GM18507 (cell line): Measurements from ENCODE around the gene TM7SF3.
"Not testable (repeated sequence)": the region's sequence is repeated elsewhere in the genome, so short reads cannot be mapped to it uniquely, and the experiment has no call there.

Experiments used
- DNase-seq: peaks from one replicate; pipeline ENCODE4 v3.0.0; 2011; ENCODE audit warnings: low read depth; ENCODE audit not compliant: insufficient read length; ENCODE audit errors: extremely low spot score
- FAIRE-seq: peaks from 2 replicates; lab custom pipeline; 2011; peaks lifted over from hg19 to GRCh38; lab: Jason Lieb, UNC

TM7SF3 gene

DNA sequence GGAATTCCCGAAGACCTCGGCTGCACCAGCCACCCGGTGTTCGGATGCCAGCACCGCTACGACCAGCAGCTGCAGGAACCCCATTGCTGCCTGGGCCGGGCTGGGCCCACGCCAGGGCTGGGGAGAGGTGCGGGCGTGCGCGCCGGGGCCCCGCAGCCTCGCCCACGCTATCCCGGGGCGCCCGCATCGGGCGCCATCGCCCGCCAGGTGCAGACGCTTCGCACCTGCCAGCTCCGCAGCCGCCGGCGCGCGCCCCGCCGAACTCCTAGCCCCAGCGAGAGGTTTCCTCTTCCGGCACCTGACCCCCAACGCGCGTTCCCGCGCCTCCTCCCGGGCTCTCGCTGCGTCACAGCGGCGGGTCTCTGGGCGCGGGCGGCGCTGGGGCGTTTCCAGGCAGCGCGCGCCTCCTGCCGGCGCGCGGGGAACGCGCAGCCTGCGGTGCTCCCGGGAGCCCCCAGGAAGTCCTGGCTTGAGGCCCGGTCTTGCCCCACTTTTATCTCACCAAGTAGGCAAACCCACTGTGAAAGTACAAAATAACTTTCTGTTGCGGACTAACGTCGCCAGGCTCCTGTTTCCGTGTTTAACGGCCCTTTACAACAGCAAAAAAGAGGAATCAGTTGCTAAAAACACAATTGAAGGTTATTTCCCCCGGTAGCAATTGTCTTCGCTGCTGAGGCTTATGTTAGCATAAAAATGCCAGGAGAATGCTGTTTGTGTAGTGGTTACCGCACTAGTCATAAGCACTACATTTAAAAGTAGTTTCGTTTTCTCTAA, at the start of gene TM7SF3:
Gene TM7SF3 (minus strand): TSS at position 300 of the 774 bp plus-strand sequence. CDS start 216 bp downstream, at position 84.
- FAIRE-seq (peak; percentile 91), DNase-seq (peak; percentile 90)

DNA sequence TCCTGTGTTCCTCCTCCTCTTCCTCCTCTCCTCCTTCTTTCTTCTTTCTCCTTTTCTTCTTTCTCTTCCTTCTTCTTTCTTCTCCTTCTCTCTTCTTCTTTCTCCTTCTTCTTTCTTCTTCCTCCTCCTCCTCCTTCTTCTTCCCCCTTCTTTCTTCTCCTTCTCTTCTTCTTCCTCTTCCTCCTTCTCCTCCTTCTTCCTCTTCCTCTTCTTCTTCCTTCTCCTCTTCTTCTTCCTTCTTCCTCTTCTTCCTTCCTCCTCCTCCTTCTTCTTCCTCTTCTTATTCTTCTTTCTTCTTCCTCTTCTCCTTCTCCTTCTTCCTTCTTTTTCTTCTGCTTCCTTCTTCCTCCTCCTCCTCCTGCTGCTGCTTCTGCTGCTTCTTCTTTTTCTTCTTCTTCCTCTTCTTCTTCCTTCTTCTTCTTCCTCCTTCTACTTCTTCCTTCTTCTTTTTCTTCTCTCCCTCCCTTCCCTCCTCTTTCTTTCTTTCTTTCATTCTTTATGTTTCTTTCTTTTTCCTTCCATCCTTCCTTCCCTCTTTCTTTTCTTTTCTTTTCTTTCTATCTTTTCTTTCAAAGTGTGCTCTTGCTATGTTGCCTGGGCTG, 49.2 kb upstream of the TM7SF3 start:
- FAIRE-seq (no peak), DNase-seq (no peak)

DNA sequence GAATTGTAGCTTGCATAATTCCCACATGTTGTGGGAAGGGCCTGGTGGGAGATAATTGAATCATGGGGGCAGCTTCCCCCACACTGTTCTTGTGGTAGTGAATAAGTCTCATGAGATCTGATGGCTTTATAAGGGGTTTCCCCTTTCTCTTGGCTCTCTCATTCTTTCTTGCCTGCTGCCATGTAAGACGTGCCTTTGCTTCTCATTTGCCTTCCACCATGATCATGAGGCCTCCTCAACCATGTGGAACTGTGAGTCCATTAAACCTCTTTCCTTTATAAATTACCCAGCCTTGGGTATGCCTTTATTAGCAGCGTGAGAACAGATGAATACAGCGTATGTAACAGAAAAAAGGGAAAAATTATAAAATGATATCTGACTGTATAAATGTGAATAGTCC, 47.1 kb upstream of the TM7SF3 start:
- no peak for DNase-seq
- no peak for FAIRE-seq

DNA sequence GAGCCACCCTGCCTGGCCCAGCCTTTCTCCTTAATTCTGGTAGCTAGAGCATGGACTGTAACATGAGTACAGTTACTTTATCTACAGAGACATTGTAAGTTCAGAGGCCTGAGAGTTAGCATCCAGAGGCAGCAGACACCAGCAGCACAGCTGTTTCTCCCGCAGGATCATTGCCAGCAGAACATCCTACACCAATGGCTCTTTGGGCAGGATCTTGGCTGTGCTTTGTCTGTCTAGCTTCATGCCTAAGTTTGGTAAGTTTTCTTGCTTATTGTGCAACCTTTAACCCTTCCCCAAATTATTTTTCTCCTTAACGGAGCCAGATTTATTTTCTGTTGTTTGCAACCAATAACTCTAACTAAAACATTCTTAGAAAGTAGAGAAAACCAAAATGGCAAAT, 46.6 kb upstream of the TM7SF3 start:
- DNase-seq = no peak
- FAIRE-seq = no peak

DNA sequence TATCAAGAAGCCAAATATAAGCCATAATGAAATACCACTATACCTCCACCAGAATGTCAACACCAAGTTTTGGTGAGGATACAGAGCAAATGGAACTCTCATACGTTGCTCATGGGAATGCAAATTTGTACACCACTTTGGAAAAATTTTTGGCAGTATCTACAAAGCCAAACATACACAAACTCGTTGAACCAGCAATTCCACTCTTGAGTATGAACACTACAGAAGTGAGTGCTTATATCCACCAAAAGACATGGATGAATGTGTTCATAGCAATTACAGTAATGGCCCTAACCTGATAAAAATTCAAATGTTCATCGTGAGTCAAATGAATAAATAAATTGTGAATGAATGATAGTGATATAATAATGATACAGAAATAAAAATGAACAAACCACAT, 43.4 kb upstream of the TM7SF3 start:
- DNase-seq (no peak), FAIRE-seq (no peak)

- no peak for FAIRE-seq
Measured at GRCh38 chr12:27055966-27056365, 41.8 kb upstream of the TM7SF3 start.

GRCh38 chr12:27052742-27053141, 38.6 kb upstream of the TM7SF3 start:
- DNase-seq (no peak), FAIRE-seq (no peak)

More at GRCh38 chr12:27055966-27056365, 41.8 kb upstream of the TM7SF3 start:
- DNase-seq = no peak

DNA sequence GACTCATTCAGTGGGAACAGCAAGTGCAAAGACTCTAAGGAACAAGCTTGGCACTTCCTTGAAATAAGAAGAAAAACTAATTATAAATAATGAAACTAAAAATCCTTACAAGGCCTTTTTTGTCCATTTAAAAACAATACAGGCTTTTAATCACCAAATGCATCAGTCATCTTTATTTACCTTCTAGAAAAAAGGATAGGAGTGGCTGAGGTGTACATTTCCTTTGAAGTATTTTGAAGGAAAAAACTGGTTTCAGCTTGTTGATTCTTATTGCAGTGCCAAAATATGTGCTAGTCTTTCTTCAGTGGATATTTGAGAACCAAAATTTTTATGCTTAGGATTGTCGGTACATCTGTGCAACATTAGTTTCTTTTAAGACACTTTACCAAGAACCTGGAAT, 38.0 kb upstream of the TM7SF3 start:
- DNase-seq = no peak
- no peak for FAIRE-seq

DNA sequence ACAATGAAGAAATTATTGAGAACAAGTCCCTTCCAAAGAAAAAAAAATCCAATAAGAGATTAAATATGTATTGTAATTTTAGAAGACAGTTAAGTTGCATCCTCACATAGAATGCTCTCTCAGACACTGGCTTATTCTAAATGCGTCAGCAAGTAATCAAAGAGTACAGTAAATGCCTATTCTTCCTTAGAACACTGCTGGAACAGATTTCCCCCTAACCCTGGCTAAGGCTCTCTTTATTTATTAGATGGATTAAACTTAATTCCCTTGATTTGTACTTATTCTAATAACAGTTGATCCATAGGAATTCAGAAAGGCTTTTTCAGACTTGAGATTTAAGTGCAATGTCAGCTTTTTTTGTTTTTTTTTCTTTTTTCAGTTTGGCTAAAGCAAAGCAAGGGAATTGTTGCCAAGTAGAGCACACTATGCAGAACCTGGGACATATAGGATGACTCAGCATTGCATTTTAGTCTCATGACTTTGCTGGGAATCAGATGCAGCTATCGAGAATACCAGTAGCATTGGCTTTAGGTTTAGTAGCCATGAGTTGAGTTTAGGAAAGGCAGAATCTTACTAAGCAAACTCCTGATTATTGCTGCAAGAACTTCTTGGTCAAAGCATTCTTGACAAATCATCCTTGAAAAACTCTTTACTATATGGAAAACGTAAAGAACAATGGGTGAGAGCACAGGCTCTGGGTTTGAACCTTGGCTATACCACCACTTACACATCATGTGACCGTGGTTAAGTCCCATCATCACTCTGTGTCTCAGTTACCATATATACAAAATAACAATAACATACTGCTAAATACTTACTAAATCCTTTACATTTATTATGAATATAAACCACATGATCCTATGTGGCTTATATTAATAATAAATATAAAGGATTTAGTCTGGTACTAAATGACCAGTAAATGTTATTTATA, 34.9 kb upstream of the TM7SF3 start:
- DNase-seq (no peak), FAIRE-seq (no peak)

DNA sequence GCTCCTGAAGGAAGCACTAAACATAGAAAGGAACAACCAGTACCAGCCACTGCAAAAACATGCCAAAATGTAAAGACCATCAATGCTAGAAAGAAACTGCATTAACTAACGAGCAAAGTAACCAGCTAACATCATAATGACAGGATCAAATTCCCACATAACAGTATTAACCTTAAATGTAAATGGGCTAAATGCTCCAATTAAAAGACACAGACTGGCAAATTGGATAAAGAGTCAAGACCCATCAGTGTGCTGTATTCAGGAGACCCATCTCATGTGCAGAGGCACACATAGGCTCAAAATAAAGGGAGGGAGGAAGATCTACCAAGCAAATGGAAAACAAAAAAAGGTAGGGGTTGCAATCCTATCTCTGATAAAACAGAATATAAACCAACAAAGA, 27.8 kb upstream of the TM7SF3 start:
- FAIRE-seq = not testable (repeated sequence)

GRCh38 chr12:27040637-27041036, 26.5 kb upstream of the TM7SF3 start:
- not testable (repeated sequence) for FAIRE-seq

More for the DNA sequence above, 27.8 kb upstream of the TM7SF3 start:
- not testable (repeated sequence) for DNase-seq

DNA sequence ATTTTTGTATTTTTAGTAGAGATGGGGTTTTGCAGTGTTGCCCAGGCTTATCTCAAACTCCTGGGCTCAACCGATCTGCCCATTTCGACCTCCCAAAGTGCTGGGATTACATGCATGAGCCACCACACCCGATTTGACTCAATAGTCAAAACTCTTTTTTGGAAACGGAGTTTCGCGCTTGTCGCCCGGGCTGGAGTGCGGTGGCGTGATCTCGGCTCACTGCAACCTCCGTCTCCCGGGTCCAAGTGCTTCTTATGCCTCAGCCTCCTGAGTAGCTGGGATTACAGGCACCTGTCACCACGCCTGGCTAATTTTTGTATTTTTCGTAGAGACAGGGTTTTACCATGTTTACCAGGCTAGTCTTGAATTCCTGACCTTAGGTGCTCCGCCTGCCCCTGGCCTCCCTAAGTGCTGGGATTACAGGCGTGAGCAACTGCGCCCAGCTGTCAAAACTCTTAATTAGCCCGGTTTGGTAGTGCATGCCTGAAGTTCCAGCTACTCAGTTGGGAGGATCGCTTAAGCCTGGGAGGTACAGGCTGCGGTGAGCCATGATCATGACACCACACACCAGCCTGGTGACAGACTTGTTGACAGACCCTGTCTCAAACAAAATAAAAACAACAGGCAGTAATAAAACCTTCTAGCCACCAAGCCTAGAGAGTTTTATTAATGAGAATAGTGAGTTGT, 20.6 kb upstream of the TM7SF3 start:
- FAIRE-seq (no peak), DNase-seq (no peak)

More at GRCh38 chr12:27040637-27041036, 26.5 kb upstream of the TM7SF3 start:
- not testable (repeated sequence) for DNase-seq

DNA sequence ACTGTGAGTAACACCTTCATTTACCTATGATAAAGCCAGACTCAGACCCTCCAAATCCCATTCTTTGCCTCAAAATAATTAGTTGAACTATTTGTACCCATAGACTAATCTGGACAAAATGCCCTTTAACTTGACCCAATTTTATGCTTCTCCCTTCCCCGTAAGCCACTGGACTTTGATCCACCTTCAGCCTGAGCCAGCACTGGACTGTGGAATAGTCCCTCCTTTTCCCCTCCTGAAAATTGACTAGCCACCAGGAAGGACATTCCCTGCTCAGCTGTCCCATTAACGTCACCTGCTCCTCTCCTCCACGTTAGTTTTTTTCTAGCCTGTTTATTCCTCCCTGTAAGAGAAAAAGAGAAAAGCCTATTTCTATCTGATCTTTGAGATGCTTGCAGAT, 18.5 kb upstream of the TM7SF3 start:
- DNase-seq (no peak), FAIRE-seq (no peak)

- DNase-seq = no peak
- no peak for FAIRE-seq
Measured at GRCh38 chr12:27031531-27031930, 17.3 kb upstream of the TM7SF3 start.

DNA sequence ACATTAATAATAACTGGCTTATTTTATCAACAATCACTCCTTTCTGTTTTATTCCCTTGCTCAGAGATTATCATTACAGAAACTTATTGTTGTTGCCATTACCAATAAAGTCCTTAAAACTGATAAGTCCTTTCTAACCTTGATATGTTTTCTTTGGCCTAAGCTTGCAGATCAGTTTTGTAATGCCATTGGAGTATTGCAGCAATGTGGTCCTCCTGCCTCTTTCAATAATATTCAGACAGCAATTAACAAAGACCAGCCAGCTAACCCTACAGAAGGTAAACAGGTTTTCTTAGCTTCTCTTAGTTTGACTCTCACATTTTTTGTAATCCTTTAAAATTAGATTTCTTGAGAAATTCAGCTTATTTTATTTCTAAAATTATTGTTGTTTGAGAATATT, 12.1 kb upstream of the TM7SF3 start:
- FAIRE-seq (no peak), DNase-seq (no peak)

- FAIRE-seq = no peak
Measured at GRCh38 chr12:27025116-27025515, 10.9 kb upstream of the TM7SF3 start.

GRCh38 chr12:27024291-27024690, 10.1 kb upstream of the TM7SF3 start:
- DNase-seq = no peak
- FAIRE-seq = no peak

More at GRCh38 chr12:27025116-27025515, 10.9 kb upstream of the TM7SF3 start:
- DNase-seq = no peak

GRCh38 chr12:27020761-27021160, 6.6 kb upstream of the TM7SF3 start:
- FAIRE-seq = no peak
- DNase-seq = no peak

GRCh38 chr12:27018037-27018436, 3.9 kb upstream of the TM7SF3 start:
- DNase-seq = no peak
- FAIRE-seq = no peak
